Vagina (tissue), 2 donors: ENCODE results near the gene EHBP1L1. TPM values are rescaled to one million over a fixed set of nuclear protein-coding genes. Genes with fewer than 3 reads are reported as not detected.

Experiments
- DNase-seq, 2 donors: peaks; one replicate each; pipeline ENCODE4 v3.0.0-alpha.2; 2017; ENCODE audit errors: extremely low spot score in 2 of 2
- H3K27ac ChIP-seq: fragments of 200-600 bp; sonication (generic); one replicate; pipeline ENCODE4 v1.5.1; 2019
- H3K27me3 ChIP-seq: fragments of 200-600 bp; sonication (generic); one replicate; pipeline ENCODE4 v1.5.1; 2019
- H3K36me3 ChIP-seq, 2 donors: fragments of 200-600 bp; sonication (generic); one replicate each; pipeline ENCODE4 v1.5.1; 2017 to 2019
- H3K4me1 ChIP-seq: fragments of 200-600 bp; sonication (generic); one replicate; pipeline ENCODE4 v1.5.1; 2019
- H3K4me3 ChIP-seq, 2 donors: fragments of 200-600 bp; sonication (generic); 1 replicate in 1 of 2; 2 replicates in 1 of 2; pipeline ENCODE4 v1.5.1; 2016 to 2019
- H3K9me3 ChIP-seq: fragments of 200-600 bp; sonication (generic); one replicate; pipeline ENCODE4 v1.5.1; 2019
- CTCF ChIP-seq, 3 experiments: fragments of 450-650 bp in 2 of 3; fragments of 200-600 bp in 1 of 3; sonication (generic) in 1 of 3; IDR thresholded peaks; one replicate each; pipeline ENCODE4 v1.5.1; 2017 to 2019; ENCODE audit warnings: antibody characterized with exemption in 3 of 3, mild to moderate bottlenecking in 2 of 3, moderate library complexity in 2 of 3
- POLR2A ChIP-seq, 2 donors: fragments of 450-650 bp; IDR thresholded peaks; one replicate each; pipeline ENCODE4 v1.6.1; 2017; ENCODE audit warnings: antibody characterized with exemption in 2 of 2, mild to moderate bottlenecking in 2 of 2, moderate library complexity in 2 of 2
- POLR2AphosphoS5 ChIP-seq, 2 donors: sonication (generic); formaldehyde crosslinking; IDR thresholded peaks; one replicate each; pipeline ENCODE4 v1.9.0; 2017; ENCODE audit warnings: antibody characterized with exemption in 2 of 2, mild to moderate bottlenecking in 2 of 2, low read depth in 1 of 2; ENCODE audit not compliant: insufficient read depth in 1 of 2
- intact Hi-C: fragments of 100-400 bp; cut with DNase I; formaldehyde crosslinking; loops from one replicate; pipeline ENCODE4 v1.15.1; 2023
- total RNA-seq: library from RNA; depleted of rRNA; stranded (reverse); fragments of >200 nt; gene quantifications from one replicate; pipeline ENCODE4 v1.2.3, GENCODE V29; 2016

Gene EHBP1L1
- total RNA-seq, 1 donor from 2014 or later: 123 TPM

DNA sequence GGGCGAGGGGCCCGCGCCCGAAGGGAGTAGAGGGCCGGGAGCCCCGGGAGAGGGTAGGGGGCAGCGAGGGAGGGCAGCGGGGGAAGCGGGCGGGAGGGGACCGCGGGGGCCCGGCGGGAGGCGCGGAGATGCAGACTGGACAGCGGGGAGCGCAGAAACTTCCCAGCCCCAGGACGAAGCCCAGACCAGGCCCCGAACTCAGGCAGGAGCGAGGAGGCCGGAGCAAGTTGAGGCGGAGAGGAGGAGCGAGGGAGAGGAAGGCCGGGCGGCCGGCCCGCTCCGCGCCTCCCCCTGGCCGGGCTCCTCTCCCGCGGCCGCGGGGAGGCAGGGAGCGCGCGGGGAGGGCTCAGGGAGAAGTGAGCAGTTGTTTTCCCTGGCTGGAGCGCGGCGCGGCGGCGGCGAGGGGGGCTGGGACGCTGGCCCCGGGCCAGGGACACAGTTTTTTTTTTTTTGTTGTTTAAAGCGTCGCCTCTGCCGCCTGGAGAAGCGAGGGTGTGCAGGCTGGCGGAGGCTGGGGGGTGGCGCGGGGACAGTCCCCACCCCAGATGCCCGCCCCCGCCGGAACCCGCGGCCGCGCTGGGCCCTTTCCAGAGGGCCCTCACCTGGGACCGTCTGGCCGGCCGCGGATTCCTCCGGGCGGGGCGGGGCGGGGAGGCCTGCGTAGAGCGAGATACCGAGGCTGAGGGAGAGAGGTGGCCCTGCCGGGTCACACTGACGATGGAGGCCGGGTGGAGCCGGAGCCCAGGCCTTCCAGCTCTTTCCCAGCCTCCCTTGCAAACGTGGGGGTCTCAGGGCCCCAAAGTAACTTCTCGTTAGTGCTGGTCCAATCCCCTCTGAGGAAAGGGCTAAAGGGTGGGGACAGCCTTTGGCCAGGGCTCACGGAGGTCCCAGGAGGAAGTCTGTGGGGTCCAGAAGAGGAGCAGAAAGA is 17.6 kb upstream of the EHBP1L1 start, which contains the start of gene LTBP3:
Gene LTBP3, minus strand, starts transcription at position 358 of the 928 bp plus-strand sequence. CDS start 400 bp downstream, outside the sequence.
- Histone ChIP-seq H3K36me3 (peaks cover 0 to 5% of the 10 kb centered on the region in 2 donors), H3K27ac (peak within 1 kb of the TSS; percentile 98), H3K4me3 (peak within 1 kb of the TSS; percentile 62 to 90), H3K9me3 (no peaks in the 10 kb centered on the region), H3K27me3 (no peaks in the 10 kb centered on the region), H3K4me1 (peaks cover 72% of the 10 kb centered on the region)
- TF ChIP-seq CTCF (IDR thresholded peaks at IDR 0.05) (no peak), POLR2A (IDR thresholded peaks at IDR 0.05) (peak in 1 of 2 donors; percentile 14)
- intact Hi-C loops: no loop called here
- DNase-seq: no peak

GRCh38 chr11:65558930-65559509 is 16.8 kb upstream of the EHBP1L1 start:
- intact Hi-C loops: no loop called here
- H3K4me3 ChIP-seq: peak overlapping the region; percentile 62 to 90
- H3K27ac ChIP-seq: peak overlapping the region; percentile 98
- no peaks in the 10 kb centered on the region for H3K36me3 ChIP-seq
- no peak for DNase-seq
- TF ChIP-seq CTCF (IDR thresholded peaks at IDR 0.05) (no peak), POLR2AphosphoS5 (IDR thresholded peaks at IDR 0.05; ENCODE audit: insufficient read depth in 1 of 2, low read depth in 1 of 2) (peak in 1 of 2 donors; percentile 62)
- H3K4me1 ChIP-seq: peaks cover 64% of the 10 kb centered on the region
- no peaks in the 10 kb centered on the region for H3K27me3 ChIP-seq
- no peaks in the 10 kb centered on the region for H3K9me3 ChIP-seq

DNA sequence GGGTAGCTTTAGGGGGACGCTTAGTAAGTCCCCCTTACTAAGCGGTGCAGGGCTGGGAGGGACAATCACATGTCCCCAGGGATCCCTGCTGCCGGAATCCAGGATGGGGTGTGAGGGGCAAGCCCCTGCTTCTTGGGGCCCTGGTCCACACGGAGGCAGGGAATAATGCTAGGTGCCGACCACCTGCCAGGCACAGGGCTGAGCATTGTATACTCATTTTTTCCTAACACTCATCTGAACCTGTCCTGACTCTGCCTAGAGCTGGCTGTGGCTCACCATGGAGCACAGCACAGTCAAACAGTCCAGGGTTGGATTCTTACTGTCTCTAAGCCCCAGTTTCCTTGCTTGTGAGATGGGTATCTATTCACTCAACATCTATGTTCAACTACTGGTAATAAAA is 16.3 kb upstream of the EHBP1L1 start:
- H3K36me3 ChIP-seq: no peaks in the 10 kb centered on the region
- no peaks in the 10 kb centered on the region for H3K9me3 ChIP-seq
- no peak overlapping the region for H3K4me3 ChIP-seq
- H3K4me1 ChIP-seq: peaks cover 60% of the 10 kb centered on the region
- intact Hi-C loops: no loop called here
- no peaks in the 10 kb centered on the region for H3K27me3 ChIP-seq
- DNase-seq: no peak
- no peak for TF ChIP-seq POLR2AphosphoS5 (IDR thresholded peaks at IDR 0.05; ENCODE audit: insufficient read depth in 1 of 2, low read depth in 1 of 2)
- no peak for TF ChIP-seq POLR2A (IDR thresholded peaks at IDR 0.05)
- TF ChIP-seq CTCF (IDR thresholded peaks at IDR 0.05): no peak
- peak overlapping the region; percentile 98 for H3K27ac ChIP-seq

GRCh38 chr11:65559951-65560537 is 15.8 kb upstream of the EHBP1L1 start:
- intact Hi-C loops: no loop called here

More at GRCh38 chr11:65559951-65560537, 15.8 kb upstream of the EHBP1L1 start:
- Histone ChIP-seq H3K4me1 (peaks cover 55% of the 10 kb centered on the region), H3K9me3 (no peaks in the 10 kb centered on the region), H3K4me3 (no peak overlapping the region), H3K36me3 (no peaks in the 10 kb centered on the region), H3K27me3 (no peaks in the 10 kb centered on the region), H3K27ac (peak overlapping the region; percentile 98)
- no peak for DNase-seq
- TF ChIP-seq CTCF (IDR thresholded peaks at IDR 0.05): no peak
- no peak for TF ChIP-seq POLR2A (IDR thresholded peaks at IDR 0.05)
- TF ChIP-seq POLR2AphosphoS5 (IDR thresholded peaks at IDR 0.05; ENCODE audit: insufficient read depth in 1 of 2, low read depth in 1 of 2): no peak
